HUDEP-2 (cell line): ENCODE results near the gene TGFA.
"Not testable (repeated sequence)": the region's sequence is repeated elsewhere in the genome, so short reads cannot be mapped to it uniquely, and the experiment has no call there.

ENCODE experiments used
- DNase-seq, 76 experiments: peaks; one replicate each; lab custom pipeline; 2025; ENCODE audit not compliant: unreplicated experiment in 76 of 76; lab: John Stamatoyannopoulos, UW

The TGFA gene

DNA sequence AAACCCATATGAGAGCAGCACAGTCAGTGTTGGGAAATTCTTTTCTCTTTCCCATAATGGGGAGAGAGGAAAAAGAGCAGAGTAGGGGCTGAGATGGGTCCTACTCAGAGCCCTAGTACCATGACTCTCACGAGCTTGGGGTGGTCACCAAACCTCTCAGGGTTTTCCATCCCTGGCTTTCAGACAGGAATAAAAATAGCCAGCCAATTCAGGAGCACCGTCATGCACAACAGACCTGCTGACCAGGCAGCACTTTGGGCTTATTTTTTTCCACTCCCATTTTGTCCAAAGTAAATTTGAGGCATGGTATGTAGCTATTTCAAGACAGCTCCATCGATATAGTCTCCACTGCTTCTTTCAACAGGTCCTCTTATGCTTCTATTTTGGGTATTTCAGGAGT lies 86.4 kb downstream of the TGFA start:
- DNase-seq: no peak

DNA sequence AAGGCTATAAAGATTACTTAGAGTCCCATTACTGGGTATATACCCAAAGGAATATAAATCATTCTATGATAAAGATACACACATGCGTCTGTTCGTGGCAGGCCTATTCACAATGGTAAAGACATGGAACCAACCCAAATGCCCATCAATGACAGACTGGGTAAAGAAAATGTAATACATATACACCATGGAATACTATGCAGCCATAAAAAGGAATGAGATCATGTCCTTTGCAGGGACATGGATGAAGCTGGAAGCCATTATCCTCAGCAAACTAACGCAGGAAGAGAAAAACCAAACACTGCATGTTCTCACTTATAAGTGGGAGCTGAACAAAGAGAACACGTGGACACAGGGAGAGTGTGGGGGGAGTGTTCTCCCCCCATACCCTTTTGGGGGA lies 87.0 kb downstream of the TGFA start:
- DNase-seq: not testable (repeated sequence)

DNA sequence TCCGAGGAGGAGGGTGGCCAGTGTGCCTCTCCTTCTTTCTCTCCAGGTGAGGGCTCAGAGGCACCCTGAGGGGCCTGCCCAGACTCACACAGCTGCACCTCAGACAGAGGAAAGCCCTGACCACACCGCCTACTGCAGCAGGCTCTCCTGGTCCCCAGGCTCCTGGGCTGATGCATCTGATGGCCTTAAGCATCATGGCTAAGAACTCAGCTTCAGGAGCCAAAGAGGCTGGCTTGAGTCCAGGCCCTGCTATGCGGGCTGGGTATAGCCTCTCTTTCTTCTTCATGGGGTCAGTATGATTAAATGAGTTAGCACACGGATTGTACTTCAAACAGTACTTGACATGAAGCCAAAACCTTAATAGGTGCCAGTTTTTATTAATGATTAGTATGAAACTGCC lies 89.6 kb downstream of the TGFA start:
- DNase-seq: no peak

DNA sequence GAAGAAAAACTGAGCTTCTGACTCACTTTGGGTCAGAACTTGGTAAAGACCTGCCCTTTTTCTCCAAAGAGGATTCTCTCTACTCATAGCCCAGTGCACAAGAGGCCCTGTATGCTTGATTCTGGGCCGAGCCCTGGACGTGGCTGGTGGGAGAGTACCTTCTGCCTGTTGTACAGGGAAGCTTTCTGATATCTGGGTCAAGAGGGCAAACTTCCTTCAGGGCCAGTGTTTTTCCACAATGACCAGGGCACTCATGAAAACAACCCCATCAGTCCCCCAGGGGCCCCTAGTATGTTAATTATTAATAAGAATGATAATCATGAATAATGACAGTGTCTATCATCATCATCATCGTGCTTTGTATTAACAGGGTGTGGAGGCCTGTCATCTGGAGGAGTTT lies 90.0 kb downstream of the TGFA start:
- DNase-seq: no peak

DNA sequence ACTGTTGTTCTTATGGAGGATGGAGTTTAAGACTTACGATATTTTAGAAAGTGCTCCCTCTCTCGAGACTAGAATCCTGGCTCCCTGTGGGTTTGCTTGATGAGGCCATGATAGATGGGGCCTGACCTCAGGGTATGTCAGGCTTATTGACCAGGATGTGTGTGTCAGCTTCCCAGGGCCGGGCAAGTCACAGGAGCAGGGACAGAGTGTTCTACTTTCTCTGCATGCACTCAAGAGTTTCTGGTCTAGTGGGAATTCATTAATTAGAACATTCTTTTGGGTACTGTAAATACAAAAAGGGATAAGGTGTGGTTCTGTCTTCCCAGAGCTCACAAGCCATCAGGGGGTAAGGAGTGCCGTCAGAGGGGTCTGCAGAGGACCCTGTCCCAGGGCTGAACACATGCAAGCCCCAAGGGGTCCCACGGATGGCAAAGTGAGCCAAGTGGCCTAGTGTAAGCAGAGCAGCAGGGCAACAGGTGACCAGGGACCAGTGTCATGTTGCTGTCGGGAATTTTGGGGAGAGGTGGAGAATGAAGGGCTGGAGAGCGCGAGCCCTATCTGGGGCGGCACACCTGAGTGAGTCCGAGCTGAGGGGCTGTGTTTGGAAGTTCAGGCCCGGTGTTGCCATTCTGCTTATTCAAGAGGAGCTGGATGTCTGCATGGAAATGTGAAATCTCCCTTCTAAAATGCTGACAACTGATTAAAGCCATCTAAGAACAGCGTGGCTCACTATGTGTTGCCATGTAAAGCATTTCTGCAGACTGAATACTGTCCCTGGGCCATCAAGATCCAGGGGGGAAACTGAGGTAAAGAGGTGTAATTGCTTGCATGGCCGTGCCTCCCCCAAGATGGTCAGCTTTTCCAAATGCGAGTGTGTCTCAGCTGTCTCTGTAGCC lies 91.4 kb downstream of the TGFA start:
- DNase-seq: no peak

DNA sequence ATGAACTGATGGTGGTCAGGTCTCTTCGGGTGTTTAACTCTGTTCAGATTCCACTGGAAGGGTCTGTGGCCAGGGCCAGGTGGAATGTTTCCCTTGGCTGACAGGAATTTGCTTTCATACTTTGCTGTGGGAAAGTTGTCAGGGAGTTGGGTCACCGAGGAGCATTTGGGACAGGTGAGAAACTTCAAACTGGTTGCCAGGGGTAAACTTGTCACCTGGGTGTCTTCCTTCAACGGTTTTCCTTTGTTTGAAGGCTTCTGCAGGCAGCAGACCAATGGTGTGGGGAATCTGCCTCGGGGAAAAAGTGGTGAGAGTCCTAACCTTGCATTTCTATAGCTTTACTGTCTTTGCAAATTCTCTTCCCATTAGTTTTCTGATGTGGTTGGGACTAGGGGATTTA lies 92.2 kb downstream of the TGFA start:
- no peak for DNase-seq

DNA sequence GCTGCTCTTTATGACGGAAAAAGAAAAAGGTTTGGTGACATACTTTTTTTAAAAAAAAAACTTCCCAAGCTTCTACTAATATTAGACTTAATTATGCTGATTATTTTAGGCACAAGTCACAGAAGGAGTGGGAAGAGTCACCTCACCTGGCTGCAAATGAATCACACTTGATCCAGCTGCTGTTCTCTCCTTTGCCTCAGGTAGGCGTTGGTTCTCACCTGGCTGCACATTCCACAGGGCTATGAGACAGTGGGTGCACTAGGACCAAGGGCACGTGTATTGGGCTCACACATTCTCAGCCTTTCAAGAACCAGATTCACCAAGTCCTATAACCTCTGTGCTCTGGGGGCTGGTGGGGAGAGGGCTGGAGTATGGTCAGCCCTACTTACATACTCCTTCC lies 93.3 kb downstream of the TGFA start:
- no peak for DNase-seq

DNA sequence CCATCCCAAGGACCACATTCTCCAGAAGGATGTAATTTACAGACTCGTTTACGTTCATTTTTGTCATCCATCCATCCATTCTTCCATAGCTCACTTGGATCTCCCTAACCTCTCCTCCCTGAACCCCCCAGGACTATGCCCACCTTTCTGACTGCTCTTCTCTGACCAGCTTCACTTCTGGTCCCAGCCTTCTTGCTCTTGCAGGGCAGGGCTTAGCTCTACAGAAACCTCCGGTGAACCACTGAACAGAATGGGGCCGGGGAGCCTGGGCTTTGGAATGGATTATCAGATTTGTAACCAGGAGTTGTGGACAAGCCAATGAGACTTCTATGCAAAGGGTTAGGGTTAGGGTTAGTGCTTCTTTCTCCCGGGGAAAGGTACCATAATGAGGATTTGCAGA lies 95.0 kb downstream of the TGFA start:
- no peak for DNase-seq

DNA sequence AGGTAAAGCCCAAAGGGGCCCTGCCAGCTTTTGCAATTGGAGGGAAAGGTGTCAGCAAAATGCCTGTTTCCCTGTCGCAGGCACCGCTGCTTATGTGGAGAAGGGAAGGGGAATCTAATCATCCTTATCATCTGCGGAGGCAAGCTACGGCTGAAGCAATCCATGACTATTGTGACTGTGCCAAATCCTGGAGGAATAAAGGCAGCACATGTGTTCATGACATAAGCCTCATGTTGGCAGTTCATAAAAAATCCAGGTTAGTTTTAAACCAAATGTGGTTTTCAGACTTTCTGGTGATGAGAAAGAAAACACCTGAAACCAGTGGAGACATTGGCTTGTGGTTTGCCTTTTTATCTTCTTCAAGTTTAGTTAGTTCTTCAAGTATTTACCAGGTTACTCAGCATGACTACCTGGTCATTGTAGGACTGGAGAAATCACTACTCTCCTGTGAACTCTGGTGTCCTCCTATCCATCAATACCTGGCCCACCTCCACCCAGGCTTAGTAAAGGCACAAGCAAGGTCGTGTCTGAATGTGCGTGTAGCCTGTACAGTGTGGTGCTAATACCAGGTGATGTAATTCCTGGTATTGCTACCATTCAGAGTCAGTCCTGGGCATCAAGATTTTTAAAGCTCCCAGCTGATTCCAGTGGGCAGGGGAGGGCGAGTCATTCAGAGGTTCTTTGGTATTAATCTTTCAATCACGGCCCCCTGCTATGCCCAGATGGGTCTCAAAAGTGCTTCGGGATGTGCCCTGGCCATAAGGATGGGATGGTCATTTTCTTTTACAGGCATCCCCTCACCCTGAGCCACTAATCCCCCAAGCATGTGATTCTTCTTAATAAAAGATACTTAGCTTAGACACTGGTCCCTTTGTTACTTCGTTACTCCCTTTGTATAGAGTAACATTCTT lies 96.8 kb downstream of the TGFA start:
- no peak for DNase-seq

DNA sequence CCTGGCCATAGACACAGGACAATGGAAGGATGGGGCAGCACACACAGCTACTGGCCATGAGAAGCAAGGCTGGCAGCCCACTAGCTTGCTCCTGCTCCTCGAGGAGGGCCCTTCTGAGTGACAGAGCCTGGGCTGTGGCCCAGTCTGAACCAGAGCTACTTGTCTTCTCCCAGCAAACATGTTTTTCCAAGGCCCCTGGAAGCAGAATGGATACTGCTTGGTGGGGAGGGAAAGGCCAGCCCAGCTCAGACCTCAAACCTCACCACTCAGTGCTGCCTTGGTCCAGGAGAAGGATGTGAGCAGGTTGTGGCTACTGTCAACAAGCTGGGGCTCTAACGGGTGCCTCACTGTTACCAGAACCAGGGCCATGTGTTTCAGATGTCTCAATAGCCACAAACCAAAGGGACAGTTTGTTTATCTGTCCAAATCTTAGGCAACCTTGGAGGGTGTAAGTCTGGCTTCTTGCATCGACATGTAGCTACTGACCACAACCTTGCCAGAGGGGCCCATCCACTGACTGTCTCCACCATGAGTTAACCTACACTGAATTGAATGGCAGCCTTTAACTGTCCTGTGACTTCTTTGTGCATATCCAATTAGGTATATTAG lies 98.6 kb downstream of the TGFA start:
- no peak for DNase-seq

DNA sequence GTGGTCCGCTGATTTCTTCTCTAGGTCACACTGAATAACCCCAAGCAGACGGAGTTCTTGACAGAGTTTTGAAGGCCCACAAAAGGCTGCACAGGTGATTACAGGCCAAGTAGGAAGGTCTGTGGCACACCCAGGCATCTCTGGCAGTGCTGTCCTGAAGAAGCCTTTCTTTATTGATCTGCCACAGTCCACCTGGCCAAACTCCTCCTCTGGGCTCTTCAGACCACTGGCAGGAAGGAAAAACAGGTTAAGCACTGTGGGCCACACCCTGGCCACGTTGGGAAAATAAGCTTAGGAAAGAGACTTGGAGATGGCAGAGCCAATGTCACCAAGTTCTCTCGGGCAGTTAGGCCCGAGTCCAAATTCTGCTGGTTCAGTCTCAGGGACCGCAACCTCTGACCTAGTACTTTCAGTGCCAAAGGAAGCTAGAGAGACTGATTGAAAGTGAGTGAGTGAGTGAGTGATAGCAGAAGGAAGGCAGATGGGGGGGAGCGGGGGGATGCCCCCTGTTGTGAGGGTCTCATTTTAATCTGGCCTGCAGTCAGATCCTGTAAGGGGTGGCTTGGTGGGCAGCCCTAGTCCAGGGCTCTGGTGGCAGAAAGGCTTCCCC lies 102.9 kb downstream of the TGFA start:
- no peak for DNase-seq

DNA sequence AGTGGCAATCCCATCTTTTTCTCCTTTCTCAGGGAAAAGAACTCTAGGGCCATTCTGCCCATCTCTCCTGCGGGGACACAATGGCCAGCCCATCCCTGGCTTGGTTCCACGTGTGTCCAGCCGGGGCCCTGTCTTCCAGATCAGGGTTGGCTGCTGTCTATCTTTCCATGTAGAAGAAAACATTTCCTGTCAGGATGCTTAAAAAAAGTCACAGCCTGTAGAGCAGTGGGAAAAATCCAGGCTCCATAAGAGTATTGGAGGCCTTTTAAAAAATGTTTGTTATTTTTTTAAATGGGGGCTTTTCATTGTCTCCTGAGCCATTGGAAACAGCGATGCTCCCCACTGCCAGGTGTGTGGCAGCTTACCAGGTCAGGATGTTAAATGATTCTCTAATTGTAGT lies 105.6 kb downstream of the TGFA start:
- DNase-seq: no peak

DNA sequence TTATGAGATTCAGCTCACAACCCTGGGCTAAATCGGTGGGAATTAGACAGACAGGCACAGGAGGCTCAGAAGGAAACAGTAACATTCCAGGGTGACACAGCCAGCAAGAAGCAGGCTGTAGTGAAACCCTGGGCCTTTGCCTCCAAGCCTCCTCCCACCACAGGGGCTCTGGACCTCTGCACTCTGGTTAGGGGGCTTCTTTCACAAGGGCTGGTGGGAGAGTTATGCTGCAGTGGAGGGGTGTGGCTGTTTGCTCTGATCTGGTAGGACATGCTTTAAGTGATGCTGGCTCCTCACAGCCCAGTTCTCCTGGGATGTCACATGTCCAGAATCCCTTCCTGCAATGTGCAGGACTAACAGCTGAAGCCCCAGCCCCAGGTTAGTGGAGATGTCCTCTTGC lies 109.9 kb downstream of the TGFA start:
- no peak for DNase-seq

DNA sequence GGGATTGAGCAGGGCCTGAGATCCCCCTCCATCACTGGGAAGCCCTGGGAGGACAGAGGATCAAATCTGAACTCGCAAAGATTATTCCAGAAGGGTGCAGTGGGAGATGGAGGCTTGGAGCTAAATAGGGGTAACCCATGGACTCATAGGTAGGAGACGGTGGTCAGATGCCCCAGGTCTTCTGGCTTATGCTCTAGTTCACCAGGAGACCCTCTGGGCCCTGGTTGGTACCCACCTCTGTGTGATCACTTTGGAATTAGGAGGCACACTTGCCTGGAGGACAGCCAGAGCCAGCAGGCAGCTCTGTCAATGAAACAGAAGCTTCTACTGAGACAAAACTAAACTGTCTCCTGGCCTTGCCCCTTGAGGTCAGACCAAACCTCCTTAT lies 110.6 kb downstream of the TGFA start:
- DNase-seq: no peak

DNA sequence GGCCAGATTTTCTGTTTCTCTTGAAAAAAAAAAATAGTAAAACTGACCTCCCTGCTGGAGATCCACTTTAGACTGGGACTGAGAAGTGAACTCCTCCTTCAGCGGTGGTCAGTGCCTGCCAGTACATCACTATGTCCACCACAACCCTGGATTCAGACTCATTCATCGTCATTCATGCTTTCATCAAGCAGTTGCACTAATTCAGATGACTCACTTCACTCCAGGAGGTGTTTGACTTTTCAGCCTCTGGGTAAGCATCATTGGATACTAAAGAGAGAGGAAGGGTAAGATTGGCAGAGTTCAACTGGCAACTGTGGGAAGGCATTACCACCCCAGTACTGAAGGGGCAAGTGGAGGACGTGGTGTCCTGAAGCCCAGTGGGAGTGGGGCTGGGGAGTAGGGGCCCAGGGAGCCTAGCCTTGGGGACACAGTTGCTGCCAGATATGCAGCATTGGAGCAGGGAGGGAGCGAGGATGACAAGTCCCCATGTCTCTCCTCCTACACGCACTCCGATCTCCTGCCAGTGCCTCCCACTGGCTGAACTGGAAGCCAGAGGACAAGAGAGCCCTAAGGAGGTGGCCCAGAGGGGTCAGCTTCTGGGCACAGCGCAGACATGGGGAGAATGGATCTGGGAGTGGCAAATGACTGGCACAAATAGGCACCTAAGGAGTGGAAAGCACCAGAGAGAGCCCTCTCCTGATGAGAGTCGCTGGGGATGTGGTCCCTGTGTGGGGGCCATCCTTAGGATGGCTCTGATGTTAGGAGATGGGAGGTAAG lies 111.1 kb downstream of the TGFA start:
- no peak for DNase-seq

DNA sequence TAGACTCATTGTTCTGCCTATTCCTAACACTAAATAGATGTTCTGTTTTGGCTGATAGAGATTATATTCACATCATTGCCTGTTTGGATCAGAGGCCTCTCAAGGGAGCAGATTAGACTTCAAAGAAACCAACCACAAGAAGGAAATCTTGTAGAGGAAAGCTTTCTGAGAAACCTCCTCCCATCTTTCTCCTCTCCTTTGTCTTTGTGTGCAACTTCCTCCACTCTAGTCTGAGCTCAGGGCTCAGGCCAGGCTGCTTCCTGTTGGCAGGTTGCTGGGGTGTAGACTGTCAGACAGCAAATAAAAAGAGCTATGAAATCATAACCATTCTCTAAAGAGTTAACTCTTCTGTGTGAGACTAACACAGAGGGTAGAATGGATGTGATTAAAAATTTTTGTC lies 113.0 kb downstream of the TGFA start:
- DNase-seq: no peak

DNA sequence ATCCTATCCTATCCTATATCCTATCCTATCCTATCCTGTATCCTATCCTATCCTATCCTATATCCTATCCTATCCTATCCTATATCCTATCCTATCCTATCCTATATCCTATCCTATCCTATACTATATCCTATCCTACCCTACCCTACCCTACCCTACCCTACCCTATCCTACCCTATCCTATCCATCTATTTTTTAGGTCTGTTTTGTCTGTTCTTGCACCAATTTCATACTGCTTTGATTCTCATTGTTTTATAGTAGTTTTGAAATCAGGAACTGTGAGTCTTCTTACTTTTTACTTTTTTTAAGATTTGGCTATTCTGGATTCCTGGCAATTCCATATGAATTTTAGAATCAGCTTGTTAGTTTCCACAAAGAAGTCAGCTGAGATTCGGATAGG lies 118.5 kb downstream of the TGFA start:
- no peak for DNase-seq

DNA sequence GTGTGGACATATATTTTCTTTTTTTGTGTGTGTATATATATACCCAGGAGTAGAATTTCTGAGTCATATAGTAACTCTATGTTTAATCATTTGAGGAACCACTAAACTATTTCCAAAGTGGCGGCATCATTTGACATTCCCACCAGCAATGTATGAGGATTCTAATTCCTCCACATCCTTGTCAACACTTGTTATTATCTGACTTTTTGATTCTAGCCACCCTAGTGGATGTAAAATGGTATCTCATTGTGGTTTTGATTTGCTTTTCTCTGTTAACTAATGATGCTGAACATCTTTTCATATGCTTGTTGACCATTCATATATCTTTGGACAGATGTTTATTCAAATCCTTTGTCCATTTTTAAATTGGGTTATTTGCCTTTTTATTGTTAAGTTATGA lies 120.3 kb downstream of the TGFA start:
- DNase-seq: no peak

DNA sequence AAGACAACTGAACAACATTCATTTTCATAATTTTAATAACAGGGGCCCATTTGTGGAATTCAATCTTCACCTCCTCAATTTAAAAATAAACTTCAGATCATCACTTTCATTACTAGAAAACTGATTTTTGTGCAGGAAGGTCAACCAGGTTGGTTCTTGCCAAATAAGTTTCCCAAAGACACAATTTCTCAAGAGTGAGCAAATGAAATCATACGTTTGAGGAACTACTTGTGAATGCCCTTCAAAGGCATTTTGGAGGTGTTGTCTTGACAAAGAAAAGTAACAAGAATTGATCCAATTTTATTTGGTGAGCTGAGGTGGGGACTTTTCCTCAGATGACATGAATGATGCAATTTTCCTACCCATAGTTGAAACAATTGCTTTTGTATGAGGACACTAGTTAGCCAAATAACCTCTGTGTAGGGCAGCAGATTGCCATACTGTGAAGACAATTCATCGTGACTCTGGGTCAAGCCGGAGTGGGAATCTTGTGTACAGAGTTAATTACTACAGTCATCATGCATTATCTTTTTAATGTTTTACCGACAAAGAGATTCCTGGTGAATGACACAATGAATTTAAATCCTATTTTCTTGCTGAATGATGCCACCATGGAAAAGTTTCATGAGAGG lies 121.8 kb downstream of the TGFA start:
- DNase-seq: no peak

DNA sequence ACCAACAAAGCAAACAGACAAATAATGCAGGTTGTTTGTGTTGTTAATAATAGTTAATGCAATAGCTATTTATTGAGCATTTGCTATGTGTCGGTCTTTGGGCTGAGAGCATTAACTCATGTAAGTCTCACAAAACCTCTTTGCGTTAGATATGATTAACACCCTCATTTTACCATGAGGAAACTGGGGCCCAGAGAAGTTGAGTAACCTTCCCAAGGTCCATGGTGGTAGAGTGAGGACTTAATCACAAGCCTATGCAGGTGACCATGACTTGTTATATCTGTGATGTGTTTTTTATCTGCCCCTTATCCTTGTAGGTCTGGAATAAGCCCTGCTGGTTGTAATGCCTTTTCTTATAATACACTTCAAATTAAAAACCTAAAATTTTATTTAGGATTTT lies 127.3 kb downstream of the TGFA start:
- no peak for DNase-seq
